Thyroid gland (tissue), 4 donors: ENCODE results near the gene CPSF3.

Experiments used
- POLR2A ChIP-seq, 2 donors: fragments of 450-650 bp; IDR thresholded peaks; one replicate each; pipeline ENCODE4 v1.6.1; 2017; ENCODE audit warnings: antibody characterized with exemption in 2 of 2, mild to moderate bottlenecking in 2 of 2, moderate library complexity in 1 of 2
- TF ChIP-seq, protein P1 (sequence below), 6 experiments: fragments of 200-600 bp in 3 of 6; fragments of 450-650 bp in 3 of 6; sonication (generic) in 3 of 6; IDR thresholded peaks; one replicate each; pipeline ENCODE4 v1.5.1; 2016 to 2019; ENCODE audit warnings: antibody characterized with exemption in 6 of 6, mild to moderate bottlenecking in 2 of 6, inconsistent platforms in 1 of 6, moderate library complexity in 1 of 6

DNA sequence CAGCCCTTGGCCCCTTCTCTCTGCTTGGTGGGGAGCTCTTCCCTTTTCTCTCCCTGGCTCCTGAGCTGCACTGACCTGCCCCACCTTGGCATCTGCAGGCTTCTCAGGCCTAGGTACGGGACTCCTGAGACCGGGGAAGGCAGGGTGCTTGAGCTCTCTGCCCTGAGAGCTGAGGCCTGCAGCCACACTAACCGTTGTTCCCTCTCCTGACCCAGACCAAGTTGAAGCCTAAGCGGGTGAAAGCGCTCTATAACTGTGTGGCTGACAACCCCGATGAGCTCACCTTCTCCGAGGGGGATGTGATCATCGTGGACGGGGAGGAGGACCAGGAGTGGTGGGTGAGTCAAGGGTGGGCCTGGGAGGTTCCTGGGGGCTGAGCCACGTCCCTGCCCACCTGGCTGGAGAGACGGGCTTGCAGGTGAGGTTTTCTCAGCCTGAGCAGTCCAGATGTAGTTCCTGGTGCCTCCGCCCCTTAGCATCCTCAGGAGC is 22.4 kb upstream of the CPSF3 start:
- TF ChIP-seq, protein P1, sequence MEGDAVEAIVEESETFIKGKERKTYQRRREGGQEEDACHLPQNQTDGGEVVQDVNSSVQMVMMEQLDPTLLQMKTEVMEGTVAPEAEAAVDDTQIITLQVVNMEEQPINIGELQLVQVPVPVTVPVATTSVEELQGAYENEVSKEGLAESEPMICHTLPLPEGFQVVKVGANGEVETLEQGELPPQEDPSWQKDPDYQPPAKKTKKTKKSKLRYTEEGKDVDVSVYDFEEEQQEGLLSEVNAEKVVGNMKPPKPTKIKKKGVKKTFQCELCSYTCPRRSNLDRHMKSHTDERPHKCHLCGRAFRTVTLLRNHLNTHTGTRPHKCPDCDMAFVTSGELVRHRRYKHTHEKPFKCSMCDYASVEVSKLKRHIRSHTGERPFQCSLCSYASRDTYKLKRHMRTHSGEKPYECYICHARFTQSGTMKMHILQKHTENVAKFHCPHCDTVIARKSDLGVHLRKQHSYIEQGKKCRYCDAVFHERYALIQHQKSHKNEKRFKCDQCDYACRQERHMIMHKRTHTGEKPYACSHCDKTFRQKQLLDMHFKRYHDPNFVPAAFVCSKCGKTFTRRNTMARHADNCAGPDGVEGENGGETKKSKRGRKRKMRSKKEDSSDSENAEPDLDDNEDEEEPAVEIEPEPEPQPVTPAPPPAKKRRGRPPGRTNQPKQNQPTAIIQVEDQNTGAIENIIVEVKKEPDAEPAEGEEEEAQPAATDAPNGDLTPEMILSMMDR (IDR thresholded peaks at IDR 0.05): no peak
- no peak for TF ChIP-seq POLR2A (IDR thresholded peaks at IDR 0.05)
